NCI-H2029 (cell line): ENCODE results near the gene MUC6.
"Not testable (repeated sequence)": the region's sequence is repeated elsewhere in the genome, so short reads cannot be mapped to it uniquely, and the experiment has no call there.

ENCODE experiments used
- DNase-seq: peaks from one replicate; lab custom pipeline; 2025; lab: John Stamatoyannopoulos, UW

MUC6 gene

GRCh38 chr11:1024597-1025409 is 11.7 kb downstream of the MUC6 start:
- DNase-seq: no peak

- DNase-seq: no peak
Observed at GRCh38 chr11:1023811-1024596, 12.5 kb downstream of the MUC6 start.

GRCh38 chr11:1022908-1023810 is 13.4 kb downstream of the MUC6 start:
- no peak for DNase-seq

- no peak for DNase-seq
Observed at GRCh38 chr11:1022411-1022810, 14.1 kb downstream of the MUC6 start.

- DNase-seq: no peak
Observed at GRCh38 chr11:1020211-1020905, 16.2 kb downstream of the MUC6 start.

- DNase-seq: no peak
Observed at GRCh38 chr11:1019321-1019910, 17.1 kb downstream of the MUC6 start.

- no peak for DNase-seq
Observed at GRCh38 chr11:1018091-1018490, 18.4 kb downstream of the MUC6 start.

- DNase-seq: no peak
Observed at GRCh38 chr11:1017269-1018005, 19.1 kb downstream of the MUC6 start.

- not testable (repeated sequence) for DNase-seq
Observed at GRCh38 chr11:1016610-1017126, 19.9 kb downstream of the MUC6 start.

GRCh38 chr11:1015826-1016545 is 20.5 kb downstream of the MUC6 start:
- no peak for DNase-seq

- no peak for DNase-seq
Observed at GRCh38 chr11:1015064-1015463, 21.5 kb downstream of the MUC6 start.

GRCh38 chr11:1014276-1014675 is 22.2 kb downstream of the MUC6 start:
- DNase-seq: no peak

- DNase-seq: no peak
Observed at GRCh38 chr11:1013631-1013935, 22.9 kb downstream of the MUC6 start.

- DNase-seq: no peak
Observed at GRCh38 chr11:1012740-1013630, 23.5 kb downstream of the MUC6 start.

GRCh38 chr11:1012291-1012690 is 24.2 kb downstream of the MUC6 start:
- DNase-seq: no peak

GRCh38 chr11:1011320-1011698 is 25.2 kb downstream of the MUC6 start:
- DNase-seq: peak; percentile 49

- DNase-seq: no peak
Observed at GRCh38 chr11:1010551-1011319, 25.8 kb downstream of the MUC6 start.

GRCh38 chr11:1009991-1010390 is 26.5 kb downstream of the MUC6 start:
- DNase-seq: no peak
